ENCODE data around the gene TNNT1.
A peak's percentile ranks its signal among the peaks of the same experiment; 100 is the strongest.

TNNT1 gene

DNA sequence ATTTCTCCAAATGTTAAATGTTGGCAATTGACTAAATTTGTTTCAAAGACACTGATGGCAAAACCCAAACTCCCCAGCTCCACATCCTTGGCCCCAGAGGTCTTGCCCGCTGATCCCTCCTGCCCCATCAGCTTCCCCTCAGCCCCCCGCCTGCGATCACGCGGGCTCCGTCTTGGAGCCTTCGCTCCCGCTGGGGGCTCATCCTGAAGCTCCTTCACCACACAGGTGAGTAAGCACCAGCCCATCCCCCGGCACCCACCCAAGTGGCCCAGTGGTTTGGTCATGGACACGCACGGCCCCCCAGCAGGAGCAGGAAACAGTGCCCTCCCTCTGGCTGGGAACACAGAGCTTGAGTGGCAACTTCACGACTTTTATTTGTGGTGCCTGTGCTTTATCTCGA, 58.4 kb downstream of the TNNT1 start:
- TF ChIP-seq, protein P1, sequence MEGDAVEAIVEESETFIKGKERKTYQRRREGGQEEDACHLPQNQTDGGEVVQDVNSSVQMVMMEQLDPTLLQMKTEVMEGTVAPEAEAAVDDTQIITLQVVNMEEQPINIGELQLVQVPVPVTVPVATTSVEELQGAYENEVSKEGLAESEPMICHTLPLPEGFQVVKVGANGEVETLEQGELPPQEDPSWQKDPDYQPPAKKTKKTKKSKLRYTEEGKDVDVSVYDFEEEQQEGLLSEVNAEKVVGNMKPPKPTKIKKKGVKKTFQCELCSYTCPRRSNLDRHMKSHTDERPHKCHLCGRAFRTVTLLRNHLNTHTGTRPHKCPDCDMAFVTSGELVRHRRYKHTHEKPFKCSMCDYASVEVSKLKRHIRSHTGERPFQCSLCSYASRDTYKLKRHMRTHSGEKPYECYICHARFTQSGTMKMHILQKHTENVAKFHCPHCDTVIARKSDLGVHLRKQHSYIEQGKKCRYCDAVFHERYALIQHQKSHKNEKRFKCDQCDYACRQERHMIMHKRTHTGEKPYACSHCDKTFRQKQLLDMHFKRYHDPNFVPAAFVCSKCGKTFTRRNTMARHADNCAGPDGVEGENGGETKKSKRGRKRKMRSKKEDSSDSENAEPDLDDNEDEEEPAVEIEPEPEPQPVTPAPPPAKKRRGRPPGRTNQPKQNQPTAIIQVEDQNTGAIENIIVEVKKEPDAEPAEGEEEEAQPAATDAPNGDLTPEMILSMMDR (IDR thresholded peaks at IDR 0.05; ENCODE audit: borderline replicate concordance, insufficient read depth, low read depth, low read length): no peak
- H3K4me3 ChIP-seq (ENCODE audit: low read depth, low read length): no peak overlapping the region

DNA sequence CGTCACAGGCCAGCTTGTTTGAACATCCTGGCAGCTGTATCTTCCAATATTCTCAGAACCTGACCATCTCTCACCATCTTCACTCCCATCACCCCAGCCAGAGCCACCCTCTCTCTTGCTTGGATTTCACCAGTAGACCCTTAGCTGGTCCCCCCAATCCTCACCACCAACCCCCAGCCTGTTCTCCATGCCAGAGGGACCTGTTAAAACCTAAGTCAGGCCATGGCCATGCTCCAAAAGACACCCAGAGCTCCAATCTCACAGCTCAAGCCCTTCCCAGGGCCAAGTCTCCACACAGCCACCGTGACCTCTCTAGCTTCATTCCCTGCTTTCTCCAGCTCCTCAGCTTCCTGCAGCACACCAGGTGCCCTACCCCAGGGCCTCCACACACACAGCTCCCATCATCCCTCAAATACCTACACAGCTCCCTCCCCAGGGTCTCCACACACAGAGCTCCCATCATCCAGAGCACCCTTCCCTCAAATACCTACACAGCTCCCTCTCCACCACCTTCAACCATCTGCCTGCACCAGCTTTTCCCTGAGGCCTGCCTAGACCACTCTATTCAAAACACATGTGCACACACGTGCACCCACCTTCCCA, 59.6 kb downstream of the TNNT1 start:
- TF ChIP-seq, protein P1 (IDR thresholded peaks at IDR 0.05; ENCODE audit: borderline replicate concordance, insufficient read depth, low read depth, low read length): no peak

DNA sequence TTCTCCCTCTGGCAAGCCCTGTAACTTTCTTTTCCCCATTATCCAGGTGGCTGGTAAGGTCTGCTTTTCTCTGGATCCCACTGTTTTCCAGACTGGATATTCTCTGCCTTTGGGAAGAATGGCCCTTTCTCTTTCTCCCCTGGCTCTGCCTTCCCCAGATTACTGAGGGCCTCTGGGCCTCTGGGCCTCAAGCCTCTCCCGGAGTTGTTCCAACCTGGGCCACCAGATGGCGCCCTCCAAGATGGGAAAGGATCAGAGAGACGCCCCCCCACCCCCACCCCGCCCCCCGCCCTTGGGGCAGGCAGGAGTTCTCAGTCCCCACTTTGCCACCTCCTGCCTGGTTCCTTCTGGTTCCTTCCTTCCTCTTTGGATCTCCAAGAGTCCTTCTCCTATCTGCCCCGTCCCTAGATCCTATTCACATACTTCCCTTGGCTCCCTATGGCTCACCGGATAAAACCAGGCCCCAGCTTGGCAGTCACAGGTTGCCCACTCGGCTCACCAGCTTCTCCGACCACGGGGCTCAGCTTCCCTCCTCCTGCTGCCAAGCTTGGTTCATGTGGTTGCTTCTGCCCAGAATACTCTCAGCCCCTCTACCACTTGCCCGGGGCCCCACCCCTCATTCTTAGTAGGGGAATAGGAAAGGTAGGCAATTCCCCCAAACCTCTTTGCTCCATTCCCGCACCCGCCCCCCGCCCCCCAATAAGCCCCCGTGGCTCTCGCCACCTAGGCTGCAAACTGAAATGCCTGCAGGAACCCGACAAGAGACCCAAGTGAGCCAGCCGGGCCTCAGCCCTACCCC, 60.3 kb downstream of the TNNT1 start:
- TF ChIP-seq, protein P1 (IDR thresholded peaks at IDR 0.05; ENCODE audit: borderline replicate concordance, insufficient read depth, low read depth, low read length): peak; percentile 65
- no peak overlapping the region for H3K4me3 ChIP-seq (ENCODE audit: low read depth, low read length)

More for the DNA sequence above, 59.6 kb downstream of the TNNT1 start:
- no peak overlapping the region for H3K4me3 ChIP-seq (ENCODE audit: low read depth, low read length)

DNA sequence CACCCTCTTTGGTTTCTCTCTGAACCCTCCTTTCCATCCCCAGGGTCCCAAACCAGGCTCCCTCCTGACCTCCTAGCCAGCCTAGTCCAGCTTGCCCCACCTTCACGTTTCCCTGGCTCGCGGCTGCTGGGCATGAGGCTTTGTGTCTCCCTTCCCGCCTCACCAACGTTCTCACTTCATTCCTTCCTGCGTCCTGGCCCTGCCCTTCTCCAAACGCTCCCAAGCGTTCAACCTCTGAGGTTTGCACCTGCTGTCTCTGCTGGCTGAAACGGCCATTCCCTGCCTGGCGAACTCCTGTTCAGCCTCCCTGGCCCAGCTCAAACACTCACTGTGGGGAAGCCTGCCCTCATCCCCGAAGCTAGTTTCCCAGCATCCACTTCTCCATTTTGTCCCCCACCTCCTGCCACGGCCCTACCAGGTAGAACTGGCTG, 61.0 kb downstream of the TNNT1 start:
- no peak overlapping the region for H3K4me3 ChIP-seq (ENCODE audit: low read depth, low read length)

DNA sequence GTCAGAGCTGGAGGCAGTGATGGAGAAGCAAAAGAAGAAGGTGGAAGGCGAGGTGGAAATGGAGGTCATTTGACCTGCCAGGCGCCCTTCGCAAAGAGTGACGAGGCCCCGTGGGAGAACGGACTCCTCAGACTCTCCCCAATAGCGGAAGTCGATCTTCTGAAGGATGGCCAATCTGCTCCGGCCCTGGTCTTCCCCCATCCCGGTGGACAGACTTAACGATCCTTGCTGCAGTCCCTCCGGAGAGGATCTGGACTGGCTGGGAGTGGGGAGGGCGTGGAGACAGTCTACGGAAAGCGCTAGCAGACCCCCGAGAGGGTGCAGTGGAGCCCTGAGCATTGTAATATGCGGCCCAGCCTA, 61.5 kb downstream of the TNNT1 start:
- H3K4me3 ChIP-seq (ENCODE audit: low read depth, low read length): no peak overlapping the region
- TF ChIP-seq, protein P1 (IDR thresholded peaks at IDR 0.05; ENCODE audit: borderline replicate concordance, insufficient read depth, low read depth, low read length): no peak

More for the DNA sequence above, 61.0 kb downstream of the TNNT1 start:
- TF ChIP-seq, protein P1 (IDR thresholded peaks at IDR 0.05; ENCODE audit: borderline replicate concordance, insufficient read depth, low read depth, low read length): no peak

DNA sequence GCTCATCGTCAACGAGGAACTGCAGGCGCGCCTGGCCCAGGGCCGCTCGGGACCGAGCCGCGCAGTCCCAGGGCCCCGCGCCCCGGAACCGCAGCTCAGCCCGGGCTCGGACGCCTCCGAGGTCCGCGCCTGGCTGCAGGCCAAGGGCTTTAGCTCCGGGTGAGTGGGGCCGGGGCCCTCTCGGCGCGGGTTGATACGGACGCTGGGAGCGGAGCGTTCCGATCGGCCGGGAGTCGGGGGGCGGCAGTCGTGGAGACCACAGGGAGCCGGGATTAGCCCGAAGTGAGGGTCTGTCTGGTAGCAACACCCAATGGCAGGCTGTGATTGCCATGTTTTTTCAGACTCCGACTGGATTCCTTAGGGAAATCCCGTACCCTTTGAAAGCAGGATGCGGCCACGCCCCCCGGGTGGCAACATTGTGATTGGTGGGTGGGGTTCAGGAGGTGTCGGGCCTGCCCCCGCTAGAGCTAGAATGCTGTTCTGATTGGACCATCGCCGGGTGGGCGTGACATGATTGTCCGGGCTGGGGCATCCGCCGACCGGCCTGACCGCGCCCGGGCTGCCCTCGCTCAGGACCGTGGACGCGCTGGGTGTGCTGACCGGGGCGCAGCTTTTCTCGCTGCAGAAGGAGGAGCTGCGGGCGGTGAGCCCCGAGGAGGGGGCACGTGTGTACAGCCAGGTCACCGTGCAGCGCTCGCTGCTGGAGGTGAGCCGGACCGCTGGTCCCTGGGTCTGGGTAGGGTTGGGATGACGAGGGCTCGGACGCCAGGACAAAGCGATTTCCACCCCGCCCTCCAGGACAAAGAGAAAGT, 62.1 kb downstream of the TNNT1 start:
- H3K4me3 ChIP-seq (ENCODE audit: low read depth, low read length): no peak overlapping the region
- TF ChIP-seq, protein P1 (IDR thresholded peaks at IDR 0.05; ENCODE audit: borderline replicate concordance, insufficient read depth, low read depth, low read length): no peak

All from GM12875 (cell line).